GM18511 (cell line): Measurements from ENCODE around the gene STXBP2.

ENCODE experiments used
- ATAC-seq: cut with Tn5 transposase; IDR thresholded peaks from one replicate; pipeline ENCODE4 v1.9.1; 2021; ENCODE audit warnings: mild to moderate bottlenecking, moderate library complexity; ENCODE audit not compliant: unreplicated experiment

STXBP2 gene

DNA sequence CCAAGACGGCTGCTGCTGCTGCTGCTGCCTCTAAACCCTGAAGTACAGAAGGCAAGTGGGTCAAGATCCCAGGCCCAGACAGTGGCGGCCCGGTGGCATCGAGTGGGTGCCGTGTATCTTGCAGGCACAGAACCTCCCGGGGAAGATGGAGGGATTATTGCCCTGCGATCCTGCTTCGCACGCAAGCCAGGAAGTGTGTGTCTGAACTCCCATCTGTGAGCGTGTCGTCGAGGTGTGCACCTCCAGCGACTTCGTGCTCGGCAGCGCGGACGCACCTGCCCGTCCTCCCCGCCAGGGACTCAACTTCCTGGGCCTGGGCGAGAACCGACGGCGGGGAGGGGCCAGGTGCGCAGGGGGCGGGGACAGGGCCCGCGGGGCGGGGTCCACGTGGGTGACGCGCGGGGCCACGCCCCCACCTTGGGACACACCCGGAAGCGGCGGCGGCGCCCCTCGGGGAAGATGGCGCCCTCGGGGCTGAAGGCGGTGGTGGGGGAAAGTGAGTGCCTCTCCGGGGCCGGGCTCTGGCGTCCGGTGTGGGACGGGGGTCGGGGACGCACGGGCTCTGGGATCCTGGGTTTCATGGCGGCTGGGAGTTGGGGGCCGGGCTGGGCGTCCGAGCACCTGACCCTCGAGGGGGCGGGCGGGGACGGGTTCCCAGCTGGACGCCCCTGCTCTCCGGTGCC lies at the start of gene STXBP2:
STXBP2 (plus strand) TSS at position 420 of the 683 bp plus-strand sequence; CDS start at position 460, 40 bp downstream.
- peak; percentile 77 for ATAC-seq

DNA sequence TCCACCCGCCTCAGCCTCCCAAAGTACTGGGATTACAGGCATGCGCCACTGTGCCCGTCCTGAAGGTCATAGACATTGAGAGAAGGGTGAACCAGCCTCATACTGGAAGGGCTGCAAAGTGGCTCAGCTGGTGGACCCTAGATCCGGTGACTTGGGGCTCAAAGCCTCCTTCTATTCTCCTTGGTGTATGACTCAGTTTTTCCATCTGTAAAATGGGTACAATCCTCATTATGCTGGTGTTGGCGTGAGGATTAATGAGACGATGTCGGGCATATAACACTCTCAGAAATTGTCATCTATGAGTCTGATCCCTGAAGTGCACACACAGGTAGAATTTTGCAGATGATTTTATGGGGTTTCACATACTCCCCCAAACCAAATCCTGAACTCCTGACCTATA lies 47.1 kb upstream of the STXBP2 start:
- no peak for ATAC-seq

DNA sequence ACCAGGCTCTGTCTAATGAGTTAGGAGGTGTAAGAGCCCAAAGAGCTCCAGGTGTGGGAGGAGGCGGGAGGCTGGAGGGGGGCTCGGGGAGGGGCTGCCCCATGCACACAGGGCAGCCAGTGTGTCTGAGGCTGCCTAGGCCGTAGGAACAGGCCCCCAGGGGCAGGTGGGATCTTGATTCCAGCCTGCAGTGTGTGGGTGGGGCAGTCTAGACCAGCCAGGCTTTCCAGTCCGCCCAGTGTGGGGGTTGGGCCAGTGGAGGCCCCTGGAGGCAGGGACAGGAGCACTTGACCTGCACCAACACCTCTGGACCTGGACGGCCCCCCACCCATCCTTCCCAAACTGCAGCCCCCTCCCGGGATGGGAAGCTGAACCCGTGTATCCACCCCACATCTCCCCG lies 46.7 kb upstream of the STXBP2 start:
- no peak for ATAC-seq

DNA sequence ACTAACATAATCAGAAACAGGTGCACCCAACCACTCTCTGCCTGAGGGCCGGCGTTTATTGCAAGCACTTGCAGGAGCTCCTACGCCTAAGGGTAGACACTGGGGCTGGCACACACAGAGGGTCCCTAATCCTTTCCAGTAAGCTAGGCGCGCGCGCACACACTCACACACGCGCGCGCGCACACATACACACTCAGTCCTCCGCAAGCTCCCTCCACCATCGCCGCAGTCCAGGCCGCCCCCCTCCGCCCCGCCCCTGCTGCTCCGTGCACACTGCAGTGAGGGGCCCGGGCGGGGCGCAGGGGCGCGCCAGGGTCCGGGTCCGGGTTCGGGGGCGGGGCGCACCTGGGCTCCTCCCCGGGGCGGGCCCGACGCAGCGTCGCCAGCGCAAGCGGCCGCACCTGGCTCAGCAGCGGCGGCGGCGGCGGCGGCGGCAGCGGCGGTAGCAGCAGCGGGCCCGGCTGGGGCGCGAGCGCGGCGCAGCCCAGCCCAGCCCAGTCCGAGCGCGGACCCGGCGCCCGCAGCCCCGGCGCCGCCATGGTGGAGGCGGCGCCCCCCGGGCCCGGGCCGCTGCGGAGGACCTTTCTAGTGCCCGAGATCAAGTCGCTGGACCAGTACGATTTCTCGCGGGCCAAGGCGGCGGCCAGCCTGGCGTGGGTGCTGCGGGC lies 41.3 kb upstream of the STXBP2 start, which contains the start of gene CAMSAP3:
CAMSAP3 (plus strand) TSS at position 398 of the 668 bp plus-strand sequence; CDS start at position 538, 140 bp downstream.
- no peak for ATAC-seq

DNA sequence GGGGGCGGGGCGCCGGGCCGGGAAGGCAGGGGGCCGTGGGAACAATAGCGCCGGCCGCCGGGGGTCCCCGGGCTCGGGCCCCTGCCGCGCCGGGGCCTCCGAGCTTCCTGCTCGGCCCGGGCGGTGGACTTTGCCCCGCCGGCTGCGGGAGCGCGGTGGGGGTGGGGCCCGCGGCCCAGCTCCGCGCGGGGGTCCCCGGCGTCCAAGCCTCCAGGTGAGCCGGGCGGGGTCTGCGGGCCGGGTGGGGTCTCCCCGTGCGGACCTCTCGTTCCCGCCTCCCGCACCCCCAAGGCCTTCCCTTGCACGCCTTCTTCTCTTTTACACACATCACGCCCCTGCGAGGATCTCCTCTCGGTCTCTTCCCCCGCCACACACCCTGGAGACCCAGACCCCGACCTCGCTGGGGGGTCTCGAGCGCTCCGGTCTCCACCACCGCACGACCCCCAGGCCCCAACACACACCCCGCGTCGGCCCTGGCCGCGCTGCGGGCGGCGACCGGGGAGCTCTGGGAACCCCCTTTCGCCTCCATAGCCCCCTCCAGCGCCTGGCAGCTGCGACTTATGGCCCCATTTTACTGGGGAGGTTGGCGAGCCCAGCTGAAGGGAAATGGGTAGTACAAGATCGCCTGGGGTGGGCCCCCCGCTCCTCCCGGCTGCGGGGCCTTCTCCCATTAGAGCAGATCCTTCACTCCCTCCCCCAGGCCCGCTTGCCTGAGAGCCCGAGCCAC lies 40.5 kb upstream of the STXBP2 start:
- no peak for ATAC-seq

DNA sequence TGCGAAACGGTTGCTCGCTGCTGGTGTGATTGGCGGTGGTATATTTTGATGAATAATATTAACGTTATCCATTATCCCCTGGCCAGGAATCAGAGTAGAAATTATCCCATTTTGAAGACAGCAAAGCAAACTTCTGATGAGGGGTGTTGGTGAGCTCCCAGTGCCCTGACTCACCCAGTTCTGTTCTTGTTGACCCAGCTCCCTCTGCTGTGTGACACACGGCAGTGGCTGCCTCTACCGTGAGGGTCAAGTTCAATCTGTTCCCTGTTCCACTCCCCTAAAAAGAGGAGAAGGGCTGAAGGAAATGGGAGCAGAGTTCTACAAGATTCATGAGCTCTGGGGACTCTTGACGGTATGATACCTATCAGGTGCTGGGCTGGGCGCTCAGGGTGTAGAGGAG lies 39.2 kb upstream of the STXBP2 start:
- ATAC-seq: no peak

DNA sequence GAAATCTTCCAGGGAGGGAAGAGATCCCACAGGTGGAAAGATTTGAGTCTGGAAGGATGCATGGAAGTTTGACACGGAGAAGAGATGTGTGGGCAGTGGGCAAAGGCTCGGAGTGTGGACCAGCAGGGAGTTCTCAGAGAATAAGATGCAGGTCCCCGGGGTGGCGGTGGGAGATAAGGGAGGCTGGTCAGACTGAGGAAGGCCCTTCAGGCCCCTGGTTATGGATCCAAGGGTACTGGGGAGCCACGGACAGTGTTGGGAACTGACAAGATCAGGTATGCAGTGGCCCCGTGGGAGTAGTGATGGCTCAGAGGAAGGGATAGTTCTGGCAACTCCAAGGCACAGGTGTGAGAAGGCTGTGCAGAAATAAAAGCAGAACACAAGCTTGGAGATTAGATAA lies 38.7 kb upstream of the STXBP2 start:
- no peak for ATAC-seq

DNA sequence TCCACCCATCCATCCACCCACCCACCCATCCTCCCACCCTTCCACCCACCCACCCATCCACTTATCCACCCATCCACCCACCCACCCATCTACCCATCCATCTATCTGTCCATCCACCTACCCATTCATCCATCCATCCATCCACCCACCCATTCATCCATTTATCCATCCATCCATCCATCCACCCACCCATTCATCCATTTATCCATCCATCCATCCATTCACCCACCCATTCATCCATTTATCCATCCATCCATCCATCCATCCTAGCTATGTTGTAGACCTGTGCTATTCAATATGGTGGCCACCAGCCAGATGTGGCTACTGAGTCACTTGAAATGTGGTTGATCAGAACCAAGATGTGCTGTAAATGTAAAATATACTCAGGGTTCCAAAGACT lies 36.2 kb upstream of the STXBP2 start:
- no peak for ATAC-seq

DNA sequence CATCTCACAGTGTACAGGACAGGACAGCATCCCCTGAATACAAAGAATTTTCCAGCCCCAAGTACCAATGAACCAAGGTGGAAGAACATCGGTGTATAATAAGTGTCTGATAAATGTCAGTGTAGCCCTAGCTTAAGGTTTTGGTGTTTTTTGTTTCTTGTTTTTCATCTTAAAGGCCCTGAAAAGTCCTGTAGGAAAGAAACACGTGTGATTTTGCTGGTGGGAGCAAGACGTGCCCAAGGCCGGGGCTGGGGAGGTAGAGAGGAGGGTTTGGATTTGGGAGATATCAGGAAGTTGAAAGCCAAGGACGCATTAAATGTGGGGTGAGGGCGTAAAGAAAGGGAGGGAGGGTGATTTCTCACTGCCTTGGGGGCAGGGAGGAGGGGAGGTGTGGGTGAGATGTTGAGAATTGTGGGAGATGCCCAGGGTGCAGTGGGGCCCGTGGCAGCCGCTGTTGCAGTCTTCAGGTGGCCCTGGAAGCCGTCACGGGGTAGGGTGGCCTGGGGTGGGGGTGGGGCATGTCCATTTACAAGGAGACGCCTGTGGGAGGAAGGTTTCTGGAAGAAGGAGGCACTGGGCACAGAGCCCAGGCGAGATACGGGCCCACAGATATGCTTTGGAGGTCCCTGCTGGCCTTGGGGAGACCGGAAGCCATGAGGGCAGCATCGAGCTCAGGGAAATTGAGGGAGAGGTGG lies 34.5 kb upstream of the STXBP2 start:
- ATAC-seq: no peak

DNA sequence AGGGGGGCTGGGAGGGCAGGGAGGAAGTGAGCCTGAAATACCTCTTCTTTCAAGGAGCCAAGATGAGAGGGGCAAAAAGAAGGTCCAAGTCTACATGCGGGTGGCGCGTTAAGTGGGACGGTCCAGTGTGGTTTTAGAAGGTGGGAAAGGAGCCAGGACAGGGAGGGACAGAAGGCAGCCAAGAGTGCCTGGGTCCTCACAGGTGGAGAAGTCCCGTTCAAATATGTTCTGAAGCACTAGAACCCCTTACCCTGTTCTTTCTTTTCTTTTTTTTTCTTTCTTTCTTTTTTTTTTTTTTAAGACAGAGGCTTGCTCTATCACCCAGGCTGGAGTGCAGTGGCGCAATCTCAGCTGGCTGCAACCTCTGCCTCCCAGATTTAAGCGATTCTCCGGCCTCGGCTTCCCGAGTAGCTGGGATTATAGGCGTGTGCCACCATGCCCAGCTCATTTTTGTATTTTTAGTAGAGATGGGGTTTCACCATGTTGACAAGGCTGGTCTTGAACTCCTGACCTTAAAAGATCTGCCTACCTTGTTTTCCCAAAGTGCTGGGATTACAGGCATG lies 33.9 kb upstream of the STXBP2 start:
- ATAC-seq: no peak

DNA sequence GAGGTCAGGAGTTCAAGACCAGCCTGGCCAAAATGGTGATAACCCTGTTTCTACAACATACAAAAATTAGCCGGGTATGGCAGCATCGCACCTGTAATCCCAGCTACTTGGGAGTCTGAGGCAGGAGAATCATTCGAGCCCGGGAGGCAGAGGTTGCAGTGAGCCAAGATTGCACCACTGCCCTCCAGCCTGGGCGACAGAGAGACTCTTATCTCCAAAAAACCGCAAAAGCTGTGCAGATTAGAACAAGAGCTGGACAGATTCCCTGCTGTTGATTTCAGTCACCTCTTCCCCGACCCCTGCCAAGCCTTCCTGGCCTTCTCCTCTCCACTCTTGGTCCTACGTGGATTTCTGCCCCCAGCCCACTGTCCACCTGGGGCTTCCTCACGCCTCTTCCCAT lies 33.0 kb upstream of the STXBP2 start:
- ATAC-seq: no peak

DNA sequence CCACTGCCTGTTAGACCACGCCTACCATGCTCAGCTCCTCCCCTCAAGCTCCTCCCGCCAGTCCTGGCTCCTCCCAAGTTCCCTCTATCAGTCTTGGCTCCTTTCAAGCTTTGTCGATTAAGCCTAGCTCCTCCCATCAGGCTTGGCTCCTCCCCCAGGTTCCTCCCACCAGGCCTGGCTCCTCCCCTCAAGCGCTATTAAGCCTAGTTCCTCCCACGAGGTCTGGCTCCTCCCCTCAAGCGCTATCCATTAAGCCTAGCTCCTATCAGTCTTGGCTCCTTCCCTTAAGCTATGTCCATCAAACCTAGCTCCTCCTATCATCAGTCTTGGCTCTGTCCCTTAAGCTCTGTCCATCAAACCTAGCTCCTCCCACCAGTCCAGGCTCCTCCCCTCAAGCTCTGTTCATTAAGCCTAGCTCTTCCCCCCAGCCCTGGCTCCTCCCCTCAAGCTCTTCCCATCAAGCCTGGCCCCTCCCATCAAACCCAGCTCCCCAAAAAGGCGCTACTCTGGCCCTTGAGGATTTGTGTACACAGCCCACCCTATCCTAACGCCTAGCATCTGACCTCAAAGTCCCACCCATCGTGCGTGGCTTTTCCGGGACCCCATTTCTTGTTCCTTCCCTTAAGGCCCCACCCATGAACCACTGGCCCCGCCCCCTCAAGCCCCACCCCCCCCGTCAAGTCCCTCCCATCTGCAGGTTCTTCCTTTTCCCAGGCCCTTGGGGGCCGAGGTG lies 31.3 kb upstream of the STXBP2 start:
- no peak for ATAC-seq

DNA sequence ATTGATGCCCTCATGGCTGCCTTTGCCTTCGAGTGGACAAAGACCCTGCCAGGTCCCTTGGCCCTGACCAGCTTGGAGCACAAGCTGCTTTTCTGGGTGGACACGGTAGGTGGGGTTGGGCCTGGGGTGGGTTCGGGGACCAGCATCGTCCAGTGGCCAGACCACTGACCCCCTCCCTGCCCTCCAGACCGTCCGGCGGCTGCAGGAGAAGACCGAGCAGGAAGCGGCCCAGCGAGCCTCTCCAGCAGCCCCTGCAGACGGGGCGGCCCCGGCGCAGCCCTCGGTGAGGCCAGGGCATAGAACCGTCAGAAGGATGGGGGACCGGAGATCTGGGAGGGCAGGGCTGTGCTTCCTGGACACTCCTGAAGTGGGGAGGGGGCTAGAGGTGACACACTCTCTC lies 30.6 kb upstream of the STXBP2 start:
- ATAC-seq: no peak

DNA sequence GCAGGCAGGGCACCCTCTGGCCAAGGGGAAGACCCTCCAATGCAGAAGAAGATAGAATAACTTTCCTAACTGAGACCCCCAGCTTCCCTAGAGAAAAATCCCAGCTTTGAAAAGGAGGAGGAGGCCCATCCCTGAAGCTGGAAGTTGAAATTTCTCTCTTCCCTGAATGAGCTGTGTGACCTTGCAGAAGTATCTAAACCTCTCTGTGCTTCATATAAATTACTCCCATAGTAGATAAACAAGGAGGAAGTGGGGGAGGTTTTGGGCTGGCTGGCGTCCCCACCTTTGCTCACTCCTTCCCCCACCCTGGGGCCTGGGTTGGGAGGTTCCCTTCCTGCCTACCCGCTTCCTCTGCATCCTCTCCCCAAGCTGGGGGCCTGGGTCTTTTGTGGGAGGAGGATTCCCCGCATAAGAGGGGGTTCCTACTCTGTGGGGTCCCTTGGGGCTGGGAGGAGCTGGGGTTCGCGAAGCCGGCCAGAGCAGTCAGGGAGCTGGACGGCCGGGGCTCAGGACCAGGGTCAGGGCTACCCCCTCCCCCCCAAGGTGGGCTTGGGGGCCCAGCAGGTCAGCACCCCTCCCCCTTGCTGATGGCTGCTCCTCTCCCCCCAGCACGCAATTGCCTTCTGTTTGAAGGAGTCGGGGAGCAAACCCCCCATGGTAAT lies 29.6 kb upstream of the STXBP2 start:
- ATAC-seq: no peak

DNA sequence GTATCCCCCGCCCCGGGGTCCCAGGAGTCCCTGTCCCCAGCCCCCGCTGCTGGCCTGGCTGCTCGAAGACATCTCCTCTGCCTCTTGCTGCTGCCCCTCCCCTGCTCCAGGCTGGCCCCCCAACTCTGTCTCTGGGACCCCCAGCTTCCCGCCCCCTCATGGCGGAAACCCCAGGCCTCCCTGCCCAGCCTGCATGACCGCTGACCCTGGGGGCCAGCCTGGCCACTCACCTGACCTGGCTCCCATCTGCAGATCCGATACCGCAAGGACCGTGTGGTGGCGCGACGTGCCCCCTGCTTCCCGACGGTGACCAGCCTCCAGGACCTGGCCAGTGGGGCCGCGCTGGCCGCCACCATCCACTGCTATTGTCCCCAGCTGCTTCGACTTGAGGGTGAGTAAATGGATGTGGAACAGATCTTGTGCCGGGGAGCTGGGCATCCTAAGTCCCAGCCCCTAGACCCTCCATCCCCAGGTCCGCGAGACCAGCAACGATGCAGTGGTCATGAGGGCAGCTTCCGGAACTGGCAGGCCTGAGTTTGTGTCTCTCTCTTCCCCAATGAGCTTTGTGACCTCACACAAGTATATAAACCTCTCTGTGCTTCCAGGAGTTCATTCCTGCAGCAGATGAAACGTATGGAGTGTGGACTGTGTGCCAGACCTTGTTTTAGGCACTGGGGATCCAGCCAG lies 28.9 kb upstream of the STXBP2 start:
- no peak for ATAC-seq

DNA sequence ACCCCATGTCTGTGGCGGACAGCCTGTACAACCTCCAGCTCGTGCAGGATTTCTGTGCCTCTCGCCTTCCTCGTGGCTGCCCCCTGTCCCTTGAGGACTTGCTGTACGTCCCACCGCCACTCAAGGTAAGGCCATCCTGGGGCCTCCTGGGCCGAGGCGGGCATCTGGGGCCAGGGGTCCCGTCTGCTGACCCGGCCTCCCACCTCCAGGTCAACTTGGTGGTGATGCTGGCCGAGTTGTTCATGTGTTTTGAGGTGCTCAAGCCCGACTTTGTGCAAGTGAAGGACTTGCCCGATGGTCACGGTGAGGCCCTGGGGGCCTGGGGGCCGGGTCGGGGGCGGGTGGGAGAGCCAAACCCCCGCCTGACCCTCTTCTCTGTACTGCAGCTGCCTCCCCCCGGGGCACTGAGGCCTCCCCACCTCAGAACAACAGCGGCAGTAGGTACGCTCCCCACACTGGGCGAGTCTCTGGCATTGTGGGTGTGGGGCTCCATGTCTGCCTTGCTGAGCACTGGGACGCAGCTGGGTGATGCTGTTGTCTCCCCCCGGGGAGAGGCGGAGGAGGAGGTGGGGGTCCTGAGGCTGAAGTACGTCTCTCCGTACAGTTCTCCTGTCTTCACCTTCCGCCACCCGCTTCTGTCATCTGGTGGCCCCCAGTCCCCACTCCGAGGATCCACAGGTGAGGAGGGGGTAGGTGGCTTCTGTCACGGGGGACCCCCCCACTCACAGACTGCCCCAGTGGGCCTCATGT lies 26.2 kb upstream of the STXBP2 start:
- ATAC-seq: no peak

DNA sequence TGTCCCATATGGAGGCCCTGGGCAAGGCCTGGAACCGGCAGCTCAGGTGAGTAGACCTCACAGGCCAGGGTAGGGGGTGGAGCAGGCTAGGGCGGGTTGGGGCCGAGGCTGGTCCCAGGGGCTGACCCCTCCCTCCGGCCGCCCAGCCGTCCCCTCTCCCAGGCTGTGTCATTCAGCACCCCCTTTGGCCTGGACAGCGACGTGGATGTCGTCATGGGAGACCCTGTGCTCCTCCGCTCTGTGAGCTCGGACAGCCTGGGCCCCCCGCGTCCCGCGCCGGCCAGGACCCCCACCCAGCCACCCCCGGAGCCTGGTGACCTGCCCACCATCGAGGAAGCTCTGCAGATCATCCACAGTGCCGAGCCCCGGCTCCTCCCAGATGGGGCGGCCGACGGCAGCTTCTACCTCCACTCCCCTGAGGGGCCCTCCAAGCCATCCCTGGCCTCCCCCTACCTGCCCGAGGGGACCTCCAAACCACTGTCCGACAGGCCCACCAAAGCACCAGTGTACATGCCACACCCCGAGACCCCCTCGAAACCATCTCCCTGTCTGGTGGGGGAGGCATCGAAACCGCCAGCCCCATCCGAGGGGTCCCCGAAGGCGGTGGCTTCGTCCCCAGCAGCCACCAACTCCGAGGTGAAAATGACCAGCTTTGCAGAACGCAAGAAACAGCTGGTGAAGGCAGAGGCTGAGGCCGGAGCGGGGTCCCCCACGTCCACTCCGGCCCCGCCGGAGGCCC lies 25.2 kb upstream of the STXBP2 start:
- no peak for ATAC-seq
